Measurements from ENCODE around the gene TOPORS.
"Not testable (repeated sequence)": the region's sequence is repeated elsewhere in the genome, so short reads cannot be mapped to it uniquely, and the experiment has no call there.

The TOPORS gene

GRCh38 chr9:32565967-32566366, 13.6 kb upstream of the TOPORS start:
- DNase-seq = no peak

GRCh38 chr9:32558408-32558934, 6.1 kb upstream of the TOPORS start:
- DNase-seq = no peak

GRCh38 chr9:32554591-32554990, 2.2 kb upstream of the TOPORS start:
- DNase-seq = no peak

GRCh38 chr9:32554107-32554506, 1.7 kb upstream of the TOPORS start:
- DNase-seq = no peak

- peak; percentile 39 for DNase-seq
Measured at GRCh38 chr9:32551276-32552051, 922 bp downstream of the TOPORS start.

GRCh38 chr9:32550562-32551275, 1.7 kb downstream of the TOPORS start:
- DNase-seq = peak; percentile 96

- DNase-seq = no peak
Measured at GRCh38 chr9:32550150-32550561, 2.2 kb downstream of the TOPORS start.

GRCh38 chr9:32548213-32548612, 4.2 kb downstream of the TOPORS start:
- DNase-seq = not testable (repeated sequence)

- no peak for DNase-seq
Measured at GRCh38 chr9:32545884-32546283, 6.5 kb downstream of the TOPORS start.

GRCh38 chr9:32543047-32543446, 9.3 kb downstream of the TOPORS start:
- DNase-seq = no peak

- no peak for DNase-seq
Measured at GRCh38 chr9:32533816-32534215, 18.6 kb downstream of the TOPORS start.

- no peak for DNase-seq
Measured at GRCh38 chr9:32533336-32533735, 19.1 kb downstream of the TOPORS start.

GRCh38 chr9:32526707-32527048, 25.7 kb downstream of the TOPORS start:
- no peak for DNase-seq

GRCh38 chr9:32526041-32526706, 26.2 kb downstream of the TOPORS start, which contains the start of gene RIGI:
RIGI (minus strand) TSS chr9:32526196; CDS start chr9:32526166, 30 bp downstream.
- peak; percentile 71 for DNase-seq

- DNase-seq = no peak
Measured at GRCh38 chr9:32525709-32526030, 26.7 kb downstream of the TOPORS start.

GRCh38 chr9:32524892-32525708, 27.3 kb downstream of the TOPORS start:
- DNase-seq = no peak

- not testable (repeated sequence) for DNase-seq
Measured at GRCh38 chr9:32524558-32524891, 27.9 kb downstream of the TOPORS start.

- no peak for DNase-seq
Measured at GRCh38 chr9:32523910-32524309, 28.5 kb downstream of the TOPORS start.

- DNase-seq = no peak
Measured at GRCh38 chr9:32518276-32518675, 34.1 kb downstream of the TOPORS start.

GRCh38 chr9:32516241-32516640, 36.1 kb downstream of the TOPORS start:
- DNase-seq = no peak

GRCh38 chr9:32508728-32509127, 43.7 kb downstream of the TOPORS start:
- DNase-seq = no peak

GRCh38 chr9:32503008-32503407, 49.4 kb downstream of the TOPORS start:
- DNase-seq = no peak

GRCh38 chr9:32502464-32502863, 49.9 kb downstream of the TOPORS start:
- no peak for DNase-seq
